ENCODE measurements around the gene COBL.

DNA sequence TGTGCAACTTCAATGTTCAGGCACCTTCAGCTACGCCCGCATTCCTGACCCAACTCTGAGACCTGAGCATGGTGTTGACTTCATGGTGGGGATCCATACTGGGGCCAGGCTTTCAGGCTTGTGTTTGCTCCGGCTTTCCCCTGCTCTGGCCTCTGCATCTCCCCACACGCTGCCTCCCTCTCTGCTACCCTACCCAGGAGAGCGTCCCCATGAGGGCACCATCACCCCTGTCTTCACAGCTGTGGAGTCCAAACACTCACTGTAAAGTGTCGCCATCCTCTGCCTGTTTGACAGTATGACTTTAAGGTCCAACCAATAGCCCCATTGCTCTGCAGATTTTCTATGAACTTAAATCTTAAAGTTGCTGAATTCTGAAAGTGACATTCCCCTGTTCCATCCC, 334.9 kb downstream of the COBL start:
- TF ChIP-seq POLR2AphosphoS5 (IDR thresholded peaks at IDR 0.05), result no peak
- TF ChIP-seq, protein P1, sequence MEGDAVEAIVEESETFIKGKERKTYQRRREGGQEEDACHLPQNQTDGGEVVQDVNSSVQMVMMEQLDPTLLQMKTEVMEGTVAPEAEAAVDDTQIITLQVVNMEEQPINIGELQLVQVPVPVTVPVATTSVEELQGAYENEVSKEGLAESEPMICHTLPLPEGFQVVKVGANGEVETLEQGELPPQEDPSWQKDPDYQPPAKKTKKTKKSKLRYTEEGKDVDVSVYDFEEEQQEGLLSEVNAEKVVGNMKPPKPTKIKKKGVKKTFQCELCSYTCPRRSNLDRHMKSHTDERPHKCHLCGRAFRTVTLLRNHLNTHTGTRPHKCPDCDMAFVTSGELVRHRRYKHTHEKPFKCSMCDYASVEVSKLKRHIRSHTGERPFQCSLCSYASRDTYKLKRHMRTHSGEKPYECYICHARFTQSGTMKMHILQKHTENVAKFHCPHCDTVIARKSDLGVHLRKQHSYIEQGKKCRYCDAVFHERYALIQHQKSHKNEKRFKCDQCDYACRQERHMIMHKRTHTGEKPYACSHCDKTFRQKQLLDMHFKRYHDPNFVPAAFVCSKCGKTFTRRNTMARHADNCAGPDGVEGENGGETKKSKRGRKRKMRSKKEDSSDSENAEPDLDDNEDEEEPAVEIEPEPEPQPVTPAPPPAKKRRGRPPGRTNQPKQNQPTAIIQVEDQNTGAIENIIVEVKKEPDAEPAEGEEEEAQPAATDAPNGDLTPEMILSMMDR (IDR thresholded peaks at IDR 0.05), result no peak
- TF ChIP-seq POLR2A (IDR thresholded peaks at IDR 0.05), result no peak
- TF ChIP-seq EP300 (IDR thresholded peaks at IDR 0.05), result no peak
